ENCODE data around the gene DNAH10. TPM values are rescaled to one million over a fixed set of nuclear protein-coding genes. Genes with fewer than 3 reads are reported as not detected.

DNAH10 gene
- total RNA-seq, 1 donor from 2014 or later: 0.66 TPM

DNA sequence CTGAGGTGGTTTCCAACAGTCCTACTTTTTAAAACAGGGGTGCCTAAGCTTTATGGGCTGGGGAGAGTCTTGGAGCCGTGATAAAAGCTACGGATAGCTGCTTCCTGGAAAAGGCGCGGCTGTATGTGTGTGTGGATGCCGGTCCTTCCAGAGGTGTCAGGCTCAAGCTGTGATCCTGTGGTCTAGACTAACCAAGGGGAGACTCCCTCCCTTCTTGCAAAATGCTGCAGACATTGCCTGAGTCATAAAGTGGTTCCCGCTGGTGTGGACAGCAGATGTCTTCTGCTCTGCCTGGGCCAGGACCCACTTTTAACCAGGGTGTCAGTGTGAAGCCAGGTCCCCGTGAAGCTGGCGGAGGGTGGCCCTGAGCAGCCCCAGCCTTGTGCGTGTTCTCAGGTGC lies 172.7 kb downstream of the DNAH10 start:
- Mint-ChIP-seq H3K36me3 (ENCODE audit: unreplicated experiment) (peaks cover 40% of the 10 kb centered on the region), H3K27ac (ENCODE audit: unreplicated experiment) (no peak overlapping the region), H3K27me3 (ENCODE audit: unreplicated experiment) (peaks cover 11% of the 10 kb centered on the region), H3K9me3 (ENCODE audit: unreplicated experiment) (peaks cover 8% of the 10 kb centered on the region), H3K4me3 (ENCODE audit: unreplicated experiment) (no peak overlapping the region), H3K4me1 (ENCODE audit: low read depth, unreplicated experiment) (no peaks in the 10 kb centered on the region)
- no peak for DNase-seq
- TF ChIP-seq, protein P1, sequence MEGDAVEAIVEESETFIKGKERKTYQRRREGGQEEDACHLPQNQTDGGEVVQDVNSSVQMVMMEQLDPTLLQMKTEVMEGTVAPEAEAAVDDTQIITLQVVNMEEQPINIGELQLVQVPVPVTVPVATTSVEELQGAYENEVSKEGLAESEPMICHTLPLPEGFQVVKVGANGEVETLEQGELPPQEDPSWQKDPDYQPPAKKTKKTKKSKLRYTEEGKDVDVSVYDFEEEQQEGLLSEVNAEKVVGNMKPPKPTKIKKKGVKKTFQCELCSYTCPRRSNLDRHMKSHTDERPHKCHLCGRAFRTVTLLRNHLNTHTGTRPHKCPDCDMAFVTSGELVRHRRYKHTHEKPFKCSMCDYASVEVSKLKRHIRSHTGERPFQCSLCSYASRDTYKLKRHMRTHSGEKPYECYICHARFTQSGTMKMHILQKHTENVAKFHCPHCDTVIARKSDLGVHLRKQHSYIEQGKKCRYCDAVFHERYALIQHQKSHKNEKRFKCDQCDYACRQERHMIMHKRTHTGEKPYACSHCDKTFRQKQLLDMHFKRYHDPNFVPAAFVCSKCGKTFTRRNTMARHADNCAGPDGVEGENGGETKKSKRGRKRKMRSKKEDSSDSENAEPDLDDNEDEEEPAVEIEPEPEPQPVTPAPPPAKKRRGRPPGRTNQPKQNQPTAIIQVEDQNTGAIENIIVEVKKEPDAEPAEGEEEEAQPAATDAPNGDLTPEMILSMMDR (IDR thresholded peaks at IDR 0.05; ENCODE audit: partially characterized antibody, unreplicated experiment): no peak

DNA sequence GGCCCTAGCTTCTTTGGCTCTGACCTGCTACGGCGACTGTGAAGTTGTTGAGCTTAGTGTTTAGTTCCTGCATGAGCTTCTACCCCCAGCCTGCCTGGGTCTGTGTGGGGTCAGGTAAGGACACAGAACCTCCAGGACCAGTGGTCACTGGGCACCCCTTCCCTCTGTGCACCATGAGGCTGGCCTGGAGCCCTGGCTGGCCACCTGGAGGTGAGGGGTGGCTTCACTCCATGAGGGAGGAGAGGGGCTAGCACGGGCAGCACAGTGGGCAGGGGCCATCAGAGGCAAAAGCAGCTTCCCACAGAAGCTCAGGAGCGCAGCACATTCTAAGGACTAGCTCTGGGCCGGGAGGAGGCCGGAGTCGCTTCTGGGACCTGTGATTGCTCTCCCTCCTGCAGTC lies 173.9 kb downstream of the DNAH10 start:
- Mint-ChIP-seq H3K36me3 (ENCODE audit: unreplicated experiment) (peaks cover 45% of the 10 kb centered on the region), H3K27ac (ENCODE audit: unreplicated experiment) (no peak overlapping the region), H3K27me3 (ENCODE audit: unreplicated experiment) (peaks cover 11% of the 10 kb centered on the region), H3K4me1 (ENCODE audit: low read depth, unreplicated experiment) (no peaks in the 10 kb centered on the region), H3K4me3 (ENCODE audit: unreplicated experiment) (no peak overlapping the region), H3K9me3 (ENCODE audit: unreplicated experiment) (peaks cover 9% of the 10 kb centered on the region)
- DNase-seq: no peak
- TF ChIP-seq, protein P1 (IDR thresholded peaks at IDR 0.05; ENCODE audit: partially characterized antibody, unreplicated experiment): no peak

DNA sequence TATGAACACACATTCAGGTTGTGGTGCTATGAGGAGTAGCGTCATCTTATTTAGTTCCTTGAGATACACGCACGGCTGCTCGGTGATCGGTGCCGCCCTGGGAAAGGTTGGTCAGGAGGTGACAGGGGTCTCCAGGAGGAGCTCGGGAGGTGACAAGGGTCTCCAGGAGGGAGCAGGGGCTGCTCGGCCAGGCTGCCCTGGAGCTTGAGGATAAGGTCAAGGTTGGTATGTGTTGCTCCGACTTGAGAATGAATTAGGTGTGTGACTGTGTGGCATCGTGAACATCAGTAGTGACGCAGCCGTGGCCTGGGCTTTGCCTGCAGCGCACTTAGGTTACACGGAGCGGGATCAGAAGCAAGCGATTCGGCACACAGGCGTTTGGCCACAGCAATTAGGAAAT lies 174.4 kb downstream of the DNAH10 start:
- no peak for DNase-seq
- no peaks in the 10 kb centered on the region for H3K4me1 Mint-ChIP-seq (ENCODE audit: low read depth, unreplicated experiment)
- no peak overlapping the region for H3K4me3 Mint-ChIP-seq (ENCODE audit: unreplicated experiment)
- H3K9me3 Mint-ChIP-seq (ENCODE audit: unreplicated experiment): peaks cover 9% of the 10 kb centered on the region
- no peak overlapping the region for H3K27ac Mint-ChIP-seq (ENCODE audit: unreplicated experiment)
- peaks cover 47% of the 10 kb centered on the region for H3K36me3 Mint-ChIP-seq (ENCODE audit: unreplicated experiment)
- H3K27me3 Mint-ChIP-seq (ENCODE audit: unreplicated experiment): peaks cover 11% of the 10 kb centered on the region
- TF ChIP-seq, protein P1 (IDR thresholded peaks at IDR 0.05; ENCODE audit: partially characterized antibody, unreplicated experiment): no peak

DNA sequence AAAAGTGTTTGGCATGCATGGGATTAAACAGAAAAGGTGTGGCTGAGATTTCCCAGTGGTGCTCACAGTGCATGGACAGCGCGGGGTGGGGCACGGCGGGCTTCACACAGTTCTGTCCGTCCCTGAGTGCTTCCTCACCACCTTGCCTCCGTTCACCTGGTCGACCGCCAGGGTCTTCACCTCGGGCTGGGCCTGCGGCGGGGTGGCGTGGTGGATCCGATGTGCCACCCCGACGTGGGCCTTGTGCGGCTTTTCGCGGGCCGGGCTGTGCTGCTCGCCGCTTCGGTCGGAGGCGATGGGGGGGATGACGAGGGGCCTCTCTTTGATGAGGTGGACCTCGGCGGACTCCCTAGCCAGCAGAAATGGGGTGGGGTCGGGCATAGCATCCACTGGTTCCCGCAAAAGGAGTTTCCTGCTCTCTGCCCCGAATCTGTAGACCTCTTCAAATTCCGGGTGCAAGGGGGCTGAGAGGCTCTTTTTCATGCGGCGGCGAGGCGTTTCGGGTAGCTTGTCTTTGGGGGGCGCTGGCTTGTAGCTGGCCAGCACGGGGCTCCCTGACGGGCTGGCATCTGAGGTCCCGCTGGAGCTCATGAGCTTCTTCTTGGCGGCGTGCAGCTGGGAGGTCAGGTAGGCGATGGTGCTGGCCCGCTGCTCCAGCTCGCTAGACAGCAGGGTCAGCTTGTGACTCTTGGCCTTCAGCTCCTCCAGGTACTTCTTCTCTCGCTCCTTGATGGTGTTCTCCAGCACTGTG lies 175.0 kb downstream of the DNAH10 start:
- Mint-ChIP-seq H3K4me3 (ENCODE audit: unreplicated experiment) (no peak overlapping the region), H3K27me3 (ENCODE audit: unreplicated experiment) (peaks cover 9% of the 10 kb centered on the region)
- TF ChIP-seq, protein P1 (IDR thresholded peaks at IDR 0.05; ENCODE audit: partially characterized antibody, unreplicated experiment): no peak

More for the DNA sequence above, 175.0 kb downstream of the DNAH10 start:
- Mint-ChIP-seq H3K27ac (ENCODE audit: unreplicated experiment) (no peak overlapping the region), H3K9me3 (ENCODE audit: unreplicated experiment) (peaks cover 11% of the 10 kb centered on the region), H3K36me3 (ENCODE audit: unreplicated experiment) (peaks cover 47% of the 10 kb centered on the region), H3K4me1 (ENCODE audit: low read depth, unreplicated experiment) (no peaks in the 10 kb centered on the region)
- DNase-seq: no peak
